ENCODE results near the gene SHLD3.
"Not testable (repeated sequence)": the region's sequence is repeated elsewhere in the genome, so short reads cannot be mapped to it uniquely, and the experiment has no call there.

The SHLD3 gene, protein sequence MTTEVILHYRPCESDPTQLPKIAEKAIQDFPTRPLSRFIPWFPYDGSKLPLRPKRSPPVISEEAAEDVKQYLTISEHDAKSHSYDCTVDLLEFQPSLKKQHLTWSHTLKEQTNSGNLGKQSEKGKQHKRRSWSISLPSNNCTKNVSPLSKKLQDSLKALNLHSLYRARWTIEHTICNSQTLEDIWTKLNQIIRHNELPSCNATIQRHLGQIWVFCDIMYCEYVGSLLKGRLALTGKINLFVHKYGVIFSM

DNA sequence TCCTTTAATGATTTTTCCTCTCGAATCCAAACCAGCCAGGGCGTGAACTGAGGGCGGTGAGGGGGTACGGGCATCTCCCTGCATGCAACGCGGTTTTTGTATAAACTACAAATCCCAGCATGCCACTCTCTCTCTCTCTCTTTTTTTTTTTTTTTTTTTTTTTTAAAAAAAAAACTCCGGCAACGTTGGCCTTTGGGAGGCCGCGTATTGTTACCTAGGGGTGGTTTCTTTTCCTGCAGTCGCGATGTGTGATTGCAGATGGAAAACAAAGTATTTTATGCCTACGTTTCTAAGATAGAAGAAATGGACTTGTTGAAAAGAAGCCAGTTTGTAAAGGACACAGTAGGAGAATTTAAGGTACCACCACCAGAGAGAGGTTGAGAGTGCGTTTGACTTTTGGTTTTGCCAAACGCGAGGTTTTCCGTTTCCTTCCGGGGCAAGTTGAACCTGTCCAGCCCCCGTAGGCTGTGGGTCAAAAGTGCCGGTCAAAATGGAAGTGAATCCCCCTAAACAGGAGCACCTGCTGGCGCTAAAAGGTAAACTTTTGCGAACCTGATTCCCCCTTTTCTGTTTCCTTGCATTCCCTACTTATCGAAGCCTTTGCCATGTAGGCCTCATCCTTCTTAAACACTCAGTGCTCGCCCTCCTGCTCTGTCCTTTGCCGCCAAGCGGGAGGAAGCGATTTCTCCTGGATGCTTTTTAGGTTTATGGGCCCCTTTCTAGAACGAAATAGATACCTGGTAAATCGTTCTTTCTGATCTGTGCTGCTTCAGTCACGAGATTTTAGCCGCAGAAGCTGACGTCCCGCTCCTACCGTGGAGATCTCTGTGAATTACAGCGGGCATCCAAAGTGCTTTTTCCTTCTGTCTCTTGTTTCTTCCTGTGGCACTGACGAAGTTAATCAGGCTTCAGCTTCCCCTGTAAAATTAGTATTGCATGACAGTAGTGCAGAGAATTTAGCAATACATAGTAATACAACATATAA is at the start of gene SHLD3, which contains the start of gene TRAPPC13:
SHLD3 (plus strand) TSS at position 457 of the 985 bp plus-strand sequence. CDS start 4,561 bp downstream, outside the sequence.
TRAPPC13 (plus strand) TSS at position 457 of the 985 bp plus-strand sequence; CDS start at position 491, 34 bp downstream.
- peak; percentile 51 for DNase-seq (ENCODE audit: low spot score)

DNA sequence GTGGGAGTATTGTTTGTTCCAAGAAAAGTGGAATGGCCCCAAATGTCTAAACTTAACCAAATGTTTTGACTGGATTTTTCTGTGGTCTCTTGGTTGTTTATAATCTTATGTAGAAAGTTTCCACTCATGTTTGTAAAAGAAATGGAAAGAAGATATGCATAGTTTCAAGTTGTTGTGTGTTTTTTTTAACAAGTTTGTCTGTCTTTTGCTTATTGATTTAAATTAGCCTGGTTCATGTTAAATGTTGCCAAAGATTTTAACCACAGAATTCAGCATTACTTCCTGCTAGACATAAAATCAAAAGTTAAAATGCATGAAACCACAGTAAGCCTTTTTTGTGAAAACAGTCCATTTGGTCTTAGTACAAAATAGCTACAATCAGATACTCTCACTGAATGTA is 47.7 kb upstream of the SHLD3 start:
- DNase-seq (ENCODE audit: low spot score), result no peak

DNA sequence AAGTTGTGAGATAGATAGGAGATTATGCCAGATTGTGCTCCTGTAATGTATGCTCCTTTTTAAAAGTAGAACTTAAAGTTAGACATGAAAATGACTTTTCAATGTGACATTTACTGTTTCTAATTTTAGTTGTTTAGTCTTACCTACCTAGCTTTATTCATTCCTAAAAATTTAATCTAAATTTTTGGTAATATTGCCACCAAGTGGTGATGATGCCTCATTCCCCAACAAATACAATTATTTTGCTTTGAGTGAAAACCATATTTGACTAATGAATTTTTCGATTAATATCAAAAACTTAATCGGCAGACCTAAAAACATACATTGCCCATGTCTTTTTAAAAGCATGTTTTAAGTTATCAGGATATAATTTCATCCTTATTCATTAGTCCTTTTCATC is 36.1 kb upstream of the SHLD3 start:
- DNase-seq (ENCODE audit: low spot score), result no peak

DNA sequence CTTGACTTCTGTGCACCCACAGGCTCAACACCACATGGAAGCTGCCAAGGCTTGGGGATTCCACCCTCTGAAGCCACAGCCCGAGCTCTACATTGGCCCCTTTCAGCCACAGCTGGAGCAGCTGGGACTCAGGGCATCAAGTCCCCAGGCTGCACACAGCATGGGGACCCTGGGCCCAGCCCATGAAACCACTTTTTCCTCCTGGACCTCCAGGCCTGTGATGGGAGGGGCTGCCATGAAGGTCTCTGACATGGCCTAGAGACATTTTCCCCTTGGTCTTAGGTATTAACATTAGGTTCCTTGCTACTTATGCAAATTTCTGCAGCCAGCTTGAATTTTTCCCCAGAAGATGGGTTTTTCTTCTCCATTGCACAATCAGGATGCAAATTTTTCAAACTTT is 23.1 kb upstream of the SHLD3 start:
- DNase-seq (ENCODE audit: low spot score), result not testable (repeated sequence)

DNA sequence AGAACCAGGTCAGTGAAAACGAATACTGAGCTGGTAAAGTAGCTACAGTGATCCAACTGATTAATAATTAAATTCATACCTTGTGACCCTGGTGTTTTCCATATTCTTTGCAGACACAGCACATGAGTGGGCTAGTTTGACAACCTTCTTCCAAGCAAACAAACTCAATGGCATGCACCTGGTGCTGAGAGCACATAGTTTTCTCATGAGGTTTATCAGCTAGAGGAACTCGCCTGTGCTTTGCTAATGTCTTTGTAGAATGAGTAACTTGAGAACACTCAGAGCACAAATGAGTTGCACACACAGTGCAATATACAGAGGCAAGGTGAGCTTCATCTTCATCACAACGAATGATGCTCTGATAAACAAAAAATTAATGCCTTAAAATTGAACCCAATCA is 13.3 kb upstream of the SHLD3 start:
- DNase-seq (ENCODE audit: low spot score), result no peak

DNA sequence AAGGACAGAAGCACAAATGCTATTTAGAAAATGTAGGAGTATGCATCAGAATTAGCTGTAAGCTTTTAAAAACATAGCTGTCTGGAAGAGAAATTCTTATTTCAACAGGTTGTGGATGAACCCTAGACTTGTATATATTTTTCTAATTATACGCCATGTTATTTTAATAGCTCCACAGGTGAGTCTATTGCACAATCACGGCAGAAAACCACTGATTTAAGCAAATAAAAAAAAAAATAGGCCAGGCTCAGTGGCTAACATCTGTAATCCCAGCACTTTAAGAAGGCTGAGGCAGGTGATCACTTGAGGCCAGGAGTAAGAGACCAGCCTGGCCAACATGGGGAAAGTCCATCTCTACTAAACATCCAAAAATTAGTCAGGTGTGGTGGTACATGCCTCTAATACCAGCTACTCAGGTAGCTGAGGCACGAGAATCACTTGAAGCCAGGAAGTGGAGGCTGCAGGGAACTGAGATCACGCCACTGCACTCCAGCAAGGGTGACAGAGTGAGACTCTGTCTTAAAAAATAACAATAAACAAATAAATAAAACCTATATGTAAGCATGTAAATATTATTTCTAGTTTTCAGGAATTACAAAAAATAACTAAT is 12.4 kb upstream of the SHLD3 start:
- no peak for DNase-seq (ENCODE audit: low spot score)

DNA sequence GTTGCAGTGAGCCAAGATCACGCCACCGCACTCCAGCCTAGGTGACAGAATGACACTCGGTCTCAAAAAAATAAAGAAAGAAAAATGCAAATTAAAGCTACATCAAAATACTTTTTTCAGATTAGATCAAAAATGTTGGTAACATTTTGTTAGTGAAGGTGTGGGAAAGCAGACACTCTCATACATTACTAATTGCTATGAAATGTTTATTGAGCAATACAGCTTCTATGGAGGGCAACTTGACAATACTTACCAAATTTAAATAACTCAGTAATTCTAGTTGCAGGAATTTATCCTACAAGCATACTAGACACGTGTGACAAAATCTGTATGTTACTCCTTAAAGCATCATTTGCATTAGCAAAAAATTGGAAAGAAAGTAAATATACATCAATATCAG is 4.8 kb upstream of the SHLD3 start:
- no peak for DNase-seq (ENCODE audit: low spot score)

DNA sequence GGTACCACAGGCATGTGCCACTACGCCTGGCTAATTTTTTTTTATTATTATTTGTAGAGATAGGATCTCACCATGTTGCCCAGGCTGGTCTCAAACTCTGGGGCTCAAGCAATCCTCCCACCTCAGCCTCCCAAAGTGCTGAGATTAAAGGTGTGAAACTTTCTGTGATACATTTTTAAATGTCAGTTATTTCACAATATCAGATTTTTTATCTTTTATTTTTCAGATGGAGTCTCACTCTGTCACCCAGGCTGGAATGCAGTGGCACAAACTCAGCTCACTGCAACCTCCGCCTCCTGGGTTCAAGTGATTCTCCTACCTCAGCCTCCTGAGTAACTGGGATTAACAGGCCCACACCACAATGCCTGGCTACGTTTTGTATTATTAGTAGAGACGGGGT is 2.9 kb upstream of the SHLD3 start:
- DNase-seq (ENCODE audit: low spot score), result not testable (repeated sequence)

DNA sequence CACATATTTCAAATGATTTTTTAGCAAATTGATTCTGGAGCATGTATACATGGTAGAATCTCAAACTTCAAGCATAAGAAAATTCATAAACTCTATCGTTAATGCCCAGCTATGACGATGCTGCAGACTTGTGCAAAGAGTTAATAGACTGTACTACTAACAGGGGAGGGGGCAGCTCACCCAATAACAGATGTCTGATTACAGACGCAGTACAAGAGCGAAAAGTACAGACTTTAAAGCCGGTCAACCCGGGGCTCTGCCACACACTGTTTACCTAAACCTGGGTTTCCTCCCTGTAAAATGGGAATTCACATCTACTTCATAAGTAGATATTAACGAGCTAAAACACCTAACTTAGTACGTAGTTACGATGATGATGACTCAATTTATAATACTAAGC is 1.3 kb upstream of the SHLD3 start:
- DNase-seq (ENCODE audit: low spot score), result no peak

DNA sequence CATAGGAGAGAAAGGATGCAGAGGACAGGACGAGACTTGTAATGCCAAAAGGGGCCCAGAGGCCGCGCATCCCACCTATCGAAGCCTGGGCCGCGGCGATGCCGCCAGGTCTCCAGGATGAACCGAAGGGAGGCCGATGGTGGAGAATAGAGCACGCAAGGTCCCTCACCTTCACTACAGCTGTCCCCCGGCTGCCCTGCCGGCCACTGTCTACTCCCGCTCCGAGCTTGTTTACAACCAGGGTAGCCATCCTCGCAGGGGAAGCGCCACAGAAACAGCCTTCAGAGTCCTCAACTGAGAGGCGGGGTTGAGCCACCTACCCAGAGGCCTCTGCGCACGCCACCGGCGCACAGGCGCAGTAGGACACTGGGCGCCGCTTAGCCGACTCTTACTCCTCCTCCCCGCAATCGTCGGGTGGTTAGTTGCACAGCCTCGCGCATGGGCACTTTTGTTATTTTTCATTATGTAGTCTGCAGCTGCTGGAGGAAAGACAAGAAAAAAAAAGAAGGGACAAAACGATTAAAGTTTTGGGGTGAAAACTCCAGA is 729 bp upstream of the SHLD3 start, which contains the start of gene TRIM23:
TRIM23 (minus strand) TSS at position 309 of the 546 bp plus-strand sequence; CDS start at position 250, 59 bp downstream.
- peak; percentile 83 for DNase-seq (ENCODE audit: low spot score)

DNA sequence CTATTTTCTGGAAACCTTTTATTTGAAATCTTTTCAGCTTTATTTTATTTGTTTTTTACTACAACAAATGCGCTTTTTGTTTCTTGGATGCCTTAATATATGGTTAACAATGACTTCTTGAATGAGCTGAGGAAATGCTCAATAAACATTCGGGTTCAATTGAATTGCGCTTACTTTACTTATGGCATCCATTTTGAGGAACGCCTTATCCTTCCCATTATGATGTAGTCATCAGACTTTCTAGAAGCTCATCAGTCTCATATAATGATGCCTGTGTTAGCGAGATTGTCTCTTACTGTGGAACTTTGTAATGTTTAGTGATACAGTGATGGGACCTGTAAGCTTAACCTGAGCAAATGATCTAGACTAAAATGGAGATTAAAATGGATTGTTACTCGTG is 916 bp downstream of the SHLD3 start:
- DNase-seq (ENCODE audit: low spot score), result no peak

DNA sequence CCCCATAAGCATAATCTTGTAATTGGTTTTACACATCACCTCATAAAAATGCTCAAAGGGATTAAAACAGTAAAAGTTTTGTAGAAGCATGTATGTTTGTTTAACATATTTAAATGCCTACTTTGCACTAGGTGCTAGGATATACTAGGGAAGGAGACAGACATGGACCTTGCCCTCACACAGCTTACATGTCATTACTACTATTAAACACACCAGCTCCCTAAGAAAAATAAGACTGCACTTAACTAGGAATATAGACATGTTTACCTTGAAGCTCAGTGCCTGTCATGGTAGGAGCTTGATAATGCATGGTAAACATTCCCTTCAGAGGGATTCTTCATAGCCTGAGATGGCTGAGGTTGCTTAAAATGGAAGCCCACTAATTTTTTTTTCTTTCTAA is 6.2 kb downstream of the SHLD3 start:
- DNase-seq (ENCODE audit: low spot score), result no peak

DNA sequence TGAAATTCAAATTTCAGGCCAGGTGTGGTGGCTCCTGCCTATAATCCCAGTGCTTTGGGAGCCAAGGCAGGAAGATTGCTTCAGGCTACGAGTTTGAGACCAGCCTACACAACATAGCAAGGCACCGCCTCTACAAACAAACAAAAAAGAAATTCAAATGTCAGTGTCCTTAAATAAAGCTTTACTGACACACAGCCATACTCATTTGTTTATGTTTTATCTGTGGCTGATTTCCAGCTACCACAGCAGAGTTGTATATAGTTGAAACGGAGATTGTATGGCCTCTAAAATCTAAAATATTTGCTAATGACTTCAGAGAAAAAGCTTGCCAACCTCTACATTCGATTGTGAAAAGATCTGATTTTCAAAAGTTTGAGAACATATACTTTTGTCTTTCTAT is 15.4 kb downstream of the SHLD3 start:
- DNase-seq (ENCODE audit: low spot score), result no peak

DNA sequence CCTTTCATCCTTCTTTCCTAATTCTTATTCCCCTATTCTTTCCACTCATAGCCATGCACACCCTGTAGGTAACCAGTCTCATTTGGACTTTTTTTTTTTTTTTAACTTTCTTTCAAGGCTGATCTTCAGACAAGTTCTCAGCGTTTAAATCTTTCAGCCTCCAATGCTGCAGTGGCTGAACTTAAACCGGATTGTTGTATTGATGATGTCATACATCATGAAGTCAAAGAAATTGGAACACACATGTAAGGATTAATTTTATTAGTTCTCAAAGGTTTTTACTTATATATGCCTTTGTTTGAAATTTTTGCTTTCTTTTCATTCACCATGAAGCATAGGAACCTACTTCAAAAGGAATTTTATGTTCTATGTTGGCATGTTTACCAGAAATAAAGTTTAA is 22.1 kb downstream of the SHLD3 start:
- no peak for DNase-seq (ENCODE audit: low spot score)

DNA sequence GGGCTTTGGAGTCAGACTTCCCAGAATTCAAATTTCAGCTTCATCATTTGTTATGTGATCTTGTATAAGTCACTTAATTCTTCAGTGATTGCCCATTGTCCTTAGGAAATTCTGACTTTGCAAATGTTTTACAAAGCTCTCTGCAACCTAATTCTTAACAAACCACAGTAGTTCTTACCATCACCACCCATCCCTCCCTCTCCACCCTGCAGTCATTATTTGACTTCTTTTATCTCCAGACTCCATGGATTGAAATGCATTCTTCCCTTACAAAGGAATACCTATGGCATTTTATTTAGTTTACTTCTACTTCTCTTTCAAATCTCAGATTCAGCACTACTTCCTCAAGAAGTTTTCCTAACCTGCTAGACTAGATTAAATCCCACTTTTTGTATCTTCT is 23.1 kb downstream of the SHLD3 start:
- no peak for DNase-seq (ENCODE audit: low spot score)

DNA sequence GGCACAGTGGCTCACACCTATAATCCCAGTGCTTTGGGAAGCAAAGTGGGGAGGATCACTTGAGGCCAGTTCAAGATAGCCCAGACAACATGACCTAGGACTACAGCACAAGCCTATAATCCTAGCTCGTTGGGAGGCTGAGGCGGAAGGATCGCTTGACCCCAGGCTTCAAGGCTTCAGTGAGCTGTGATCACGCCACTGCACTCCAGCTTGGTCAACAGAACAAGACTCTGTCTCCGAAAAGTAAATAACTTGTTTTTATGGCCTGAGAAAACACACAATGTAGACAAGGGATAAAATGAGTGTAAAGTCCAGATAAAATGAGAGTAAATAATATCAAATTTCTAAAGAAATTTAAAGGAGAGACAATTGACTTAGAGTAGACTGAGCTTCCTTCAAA is 26.3 kb downstream of the SHLD3 start:
- DNase-seq (ENCODE audit: low spot score), result no peak

DNA sequence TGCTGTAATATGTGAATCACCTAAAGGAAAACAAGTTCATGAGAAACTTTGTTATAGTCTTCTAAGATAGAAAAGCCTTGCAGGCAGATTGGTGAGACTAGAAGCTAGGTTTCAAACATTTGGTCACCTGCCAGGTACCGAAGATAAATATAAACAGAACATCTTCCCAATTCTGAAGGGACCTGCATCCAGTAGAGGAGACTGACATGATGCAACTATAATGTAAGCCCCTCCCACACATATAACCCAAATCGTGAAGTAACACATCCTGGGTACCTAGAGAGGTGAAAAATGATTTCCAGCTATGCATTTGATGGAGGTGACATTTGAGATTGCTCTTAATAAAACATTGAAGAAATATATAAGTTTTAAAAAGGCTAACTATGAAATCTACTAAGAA is 29.9 kb downstream of the SHLD3 start:
- no peak for DNase-seq (ENCODE audit: low spot score)

DNA sequence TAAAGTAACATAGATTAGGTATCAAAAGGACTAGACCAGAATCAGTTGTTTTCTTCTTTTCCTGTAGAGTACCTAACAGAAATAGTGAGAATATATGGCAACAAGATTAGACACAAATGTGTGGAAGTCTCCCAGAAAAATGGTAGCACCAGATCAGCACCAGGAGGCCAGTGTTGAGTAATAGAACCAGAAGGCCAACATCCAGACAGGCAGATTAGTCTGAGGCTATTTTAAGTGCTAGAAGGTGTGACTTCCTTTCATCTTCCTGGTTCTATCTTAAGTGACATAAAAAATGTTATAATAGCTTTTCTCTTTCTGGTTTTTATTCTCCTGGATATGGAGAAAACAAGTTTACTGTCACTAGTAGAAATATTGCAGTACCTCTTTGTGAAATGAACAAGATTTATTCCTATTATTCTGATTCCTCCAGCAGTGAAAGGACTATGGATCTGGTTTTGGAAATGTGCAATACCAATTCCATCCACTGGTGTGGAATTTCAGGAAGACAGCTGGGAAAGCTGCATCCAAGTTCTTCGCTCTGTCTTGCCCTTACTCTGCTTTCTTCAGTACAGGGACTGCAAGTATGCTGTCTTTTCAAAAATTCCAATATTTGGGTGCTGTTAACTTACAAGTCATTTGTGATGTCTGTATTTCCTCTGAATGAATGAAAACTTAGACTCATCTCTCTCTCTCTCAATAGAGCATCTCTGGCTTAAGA is 39.1 kb downstream of the SHLD3 start:
- peak; percentile 19 for DNase-seq (ENCODE audit: low spot score)

DNA sequence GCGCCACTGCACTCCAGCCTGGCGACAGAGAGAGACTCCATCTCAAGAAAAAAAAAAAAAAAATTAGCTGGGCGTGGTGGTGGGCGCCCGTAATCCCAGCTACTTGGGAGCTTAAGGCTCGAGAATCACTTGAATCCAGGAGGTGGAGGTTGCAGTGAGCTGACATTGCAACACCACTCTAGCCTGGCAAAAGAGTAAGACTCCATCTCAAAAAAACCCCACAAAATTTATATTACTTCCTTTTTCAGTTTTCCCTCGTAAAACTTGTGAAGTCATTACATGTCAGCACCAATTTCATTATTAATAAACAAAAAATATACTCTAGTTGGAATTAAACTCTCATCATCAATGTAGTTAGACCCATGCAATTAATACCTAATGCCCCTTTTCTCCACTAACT is 43.9 kb downstream of the SHLD3 start:
- DNase-seq (ENCODE audit: low spot score), result no peak

DNA sequence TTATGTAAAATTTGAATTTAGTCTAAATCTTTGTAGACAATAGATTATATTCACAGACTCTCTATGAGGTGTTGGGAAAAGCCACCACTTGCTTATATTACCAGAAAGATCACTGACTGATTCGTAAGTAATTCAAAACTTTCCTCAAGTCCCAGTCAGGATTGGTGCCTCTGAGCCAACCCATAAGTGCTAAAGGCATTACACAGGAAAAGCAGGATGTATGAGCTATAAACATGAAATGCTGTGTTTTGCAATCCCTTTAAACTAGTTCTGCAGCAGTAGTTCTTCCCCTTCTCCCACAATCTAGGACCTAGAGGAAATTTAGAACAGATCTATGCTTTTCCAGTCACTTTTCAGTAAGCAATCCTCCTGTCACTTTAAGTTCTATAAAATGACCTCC is 48.0 kb downstream of the SHLD3 start:
- no peak for DNase-seq (ENCODE audit: low spot score)

DNA sequence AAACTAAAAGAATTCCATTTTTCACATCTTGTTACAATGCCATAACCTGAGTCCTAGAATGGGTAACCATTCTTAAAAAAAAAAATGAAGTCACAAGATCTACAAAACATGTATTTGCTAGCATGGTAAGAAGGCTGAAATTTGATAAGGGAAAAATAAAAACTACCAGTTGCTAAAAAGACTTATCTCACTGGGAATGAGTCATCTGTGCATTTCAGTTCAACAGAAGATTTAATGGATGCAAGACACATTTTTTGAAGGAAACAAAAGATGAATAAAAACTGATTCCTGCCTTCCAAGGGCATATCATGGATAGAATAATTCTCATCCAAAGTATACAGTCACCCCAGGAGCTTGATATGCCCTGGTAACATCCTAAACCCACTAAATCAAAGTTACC is 49.9 kb downstream of the SHLD3 start:
- no peak for DNase-seq (ENCODE audit: low spot score)

DNA sequence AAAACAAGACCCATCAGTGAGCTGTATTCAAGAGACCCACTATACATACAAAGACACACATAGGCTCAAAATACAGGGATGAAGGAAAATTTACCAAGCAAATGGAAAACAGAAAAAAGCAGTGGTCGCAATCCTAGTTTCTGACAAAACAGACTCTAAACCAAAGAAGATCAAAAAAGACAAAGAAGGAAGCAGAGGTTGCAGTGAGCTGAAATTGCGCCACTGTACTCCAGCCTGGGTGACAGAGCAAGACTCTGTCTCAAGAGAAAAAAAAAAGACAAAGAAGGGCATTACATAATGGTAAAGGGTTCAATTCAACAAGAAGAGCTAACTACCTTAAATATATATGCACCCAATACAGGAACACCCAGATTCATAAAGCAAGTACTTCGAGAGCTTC is 51.2 kb downstream of the SHLD3 start:
- not testable (repeated sequence) for DNase-seq (ENCODE audit: low spot score)

All from hepatic stellate cell (primary cell).